CD4-positive, alpha-beta T cell treated with Interferon gamma for 1 hour (primary cell): ENCODE results near the gene C1QC.

ENCODE experiments used
- DNase-seq: peaks from one replicate; pipeline ENCODE4 v3.0.0-alpha.2; 2020

The C1QC gene

DNA sequence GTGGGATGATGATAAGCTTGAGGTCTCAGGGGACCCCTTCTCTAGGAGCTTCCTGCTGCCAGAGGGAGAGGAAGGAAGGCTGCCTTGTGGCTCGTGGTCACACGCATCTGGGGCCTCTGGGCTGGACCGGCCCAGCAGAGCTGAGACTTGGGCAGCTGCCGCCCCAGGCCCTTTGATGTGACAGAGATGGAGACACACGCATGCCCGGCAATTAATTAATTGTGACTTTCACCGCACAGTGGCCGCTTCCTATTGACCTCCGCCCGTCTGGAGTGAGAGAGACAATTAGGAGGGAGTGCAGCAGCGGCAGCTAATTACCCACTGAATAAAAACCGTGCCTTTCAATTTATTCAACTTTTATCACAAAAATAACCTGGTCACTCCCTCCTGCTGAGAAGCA is 23.6 kb upstream of the C1QC start:
- DNase-seq, result no peak

DNA sequence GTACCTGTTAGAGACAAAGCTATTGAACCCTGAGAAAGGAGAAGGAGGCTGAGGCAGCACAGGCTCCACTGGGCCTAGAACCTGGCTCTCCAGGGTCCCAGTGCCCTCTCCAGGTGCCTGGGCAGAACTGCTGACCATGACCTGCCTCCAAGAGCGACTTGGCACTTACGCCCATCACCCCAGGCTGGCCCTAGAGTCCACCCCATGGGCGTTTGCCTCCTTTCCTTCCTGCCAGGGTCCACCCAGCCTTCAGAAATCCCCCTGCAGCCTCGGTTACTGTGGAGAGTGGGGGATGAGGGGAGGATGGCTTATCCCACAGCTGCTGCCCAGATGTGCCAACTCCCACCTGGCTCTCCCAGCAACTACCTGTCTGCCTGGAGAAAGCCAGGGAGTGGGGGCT is 21.7 kb upstream of the C1QC start:
- DNase-seq, result no peak

DNA sequence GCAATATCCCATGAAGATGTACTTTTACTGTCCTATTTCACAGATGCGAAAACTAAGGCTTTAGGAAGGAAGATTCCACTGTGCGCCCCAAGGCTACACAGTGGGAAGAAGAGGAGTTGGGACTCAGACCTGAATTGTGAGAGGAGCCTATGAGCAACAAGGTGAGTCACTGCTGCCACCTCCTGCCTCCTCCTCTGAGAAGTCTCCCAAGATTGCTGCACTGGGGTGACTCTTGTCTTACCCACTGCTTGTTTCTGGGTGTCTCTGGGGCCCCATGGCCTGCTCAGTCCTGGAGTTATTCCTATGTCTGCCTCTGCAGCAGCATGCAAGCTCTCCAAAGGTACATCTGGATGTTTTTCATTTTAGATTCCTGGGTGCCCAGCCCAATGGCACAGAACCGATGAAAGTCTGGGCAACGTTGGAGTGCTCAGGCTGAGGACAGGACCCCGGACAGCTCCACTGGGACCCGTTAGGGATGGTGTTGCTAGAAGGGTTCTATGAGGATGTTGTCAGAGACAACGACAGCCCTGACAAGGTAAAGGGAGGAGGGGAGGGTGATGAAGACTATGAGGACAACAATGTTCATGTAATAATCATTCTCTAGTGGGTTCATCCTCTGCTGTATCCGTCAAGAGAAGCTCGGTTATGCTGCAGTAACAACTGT is 18.0 kb upstream of the C1QC start:
- no peak for DNase-seq

DNA sequence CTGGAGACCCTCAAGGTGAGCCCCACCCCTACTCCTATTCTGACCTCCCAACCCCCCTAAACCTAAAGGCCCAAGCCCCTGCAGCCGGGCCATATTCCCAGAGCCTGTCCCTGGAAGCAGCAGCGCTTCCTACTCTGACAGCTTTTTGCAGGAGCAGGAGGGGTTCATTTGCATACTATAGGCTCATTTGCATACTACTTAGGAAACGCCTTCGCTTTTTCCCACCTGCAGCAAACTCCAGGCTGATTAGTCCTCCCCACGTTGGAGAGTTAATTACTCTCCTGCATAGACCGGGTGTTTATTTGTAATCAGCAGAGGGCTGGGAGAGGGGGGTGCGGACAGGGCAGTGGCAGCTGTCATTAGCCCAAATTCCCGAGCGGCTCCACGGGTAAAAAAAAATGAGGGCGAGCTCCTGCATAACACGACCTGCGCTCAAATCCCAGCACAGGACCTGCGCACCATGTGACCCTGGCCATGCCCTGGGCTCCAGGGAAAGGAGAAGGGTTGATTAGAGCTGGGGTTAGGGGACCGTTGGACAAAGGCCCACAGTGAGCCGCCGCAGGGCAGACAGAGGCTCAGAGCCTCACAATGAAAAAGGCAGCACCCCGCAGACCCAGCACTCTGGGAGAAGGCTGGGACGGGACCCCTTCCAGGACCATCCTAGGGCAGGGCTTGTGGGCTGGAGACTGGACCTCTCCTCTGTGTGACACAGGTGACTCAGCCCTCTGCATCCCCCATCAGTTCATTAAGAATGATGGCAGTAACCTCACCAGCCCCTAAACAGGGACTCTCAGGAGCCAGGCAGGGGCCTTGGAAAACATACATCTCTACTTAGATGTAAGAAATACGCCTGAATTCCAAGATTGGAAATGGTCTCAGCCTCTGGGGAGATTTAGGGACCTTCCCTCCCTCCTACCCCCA is 16.9 kb upstream of the C1QC start:
- DNase-seq, result no peak

DNA sequence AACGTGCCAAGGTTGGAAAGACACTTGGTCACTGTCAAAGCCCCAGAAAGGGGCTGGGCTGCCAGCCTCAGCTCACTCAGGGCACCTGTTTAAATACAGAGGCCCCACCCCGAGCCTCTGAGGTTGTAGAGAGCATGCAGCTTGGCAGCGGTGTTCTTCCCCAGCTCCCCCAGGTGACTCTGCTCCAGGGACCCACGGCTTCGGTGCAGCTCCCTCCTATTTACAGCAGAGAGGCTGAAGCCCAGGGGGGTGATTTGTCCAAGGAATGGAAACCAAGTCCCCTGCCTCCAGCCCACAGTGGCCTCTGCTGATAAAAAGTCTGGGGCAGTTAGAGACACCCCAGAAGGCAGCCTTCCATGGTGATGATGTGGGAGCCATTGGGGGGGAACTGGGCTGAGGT is 16.1 kb upstream of the C1QC start:
- no peak for DNase-seq

DNA sequence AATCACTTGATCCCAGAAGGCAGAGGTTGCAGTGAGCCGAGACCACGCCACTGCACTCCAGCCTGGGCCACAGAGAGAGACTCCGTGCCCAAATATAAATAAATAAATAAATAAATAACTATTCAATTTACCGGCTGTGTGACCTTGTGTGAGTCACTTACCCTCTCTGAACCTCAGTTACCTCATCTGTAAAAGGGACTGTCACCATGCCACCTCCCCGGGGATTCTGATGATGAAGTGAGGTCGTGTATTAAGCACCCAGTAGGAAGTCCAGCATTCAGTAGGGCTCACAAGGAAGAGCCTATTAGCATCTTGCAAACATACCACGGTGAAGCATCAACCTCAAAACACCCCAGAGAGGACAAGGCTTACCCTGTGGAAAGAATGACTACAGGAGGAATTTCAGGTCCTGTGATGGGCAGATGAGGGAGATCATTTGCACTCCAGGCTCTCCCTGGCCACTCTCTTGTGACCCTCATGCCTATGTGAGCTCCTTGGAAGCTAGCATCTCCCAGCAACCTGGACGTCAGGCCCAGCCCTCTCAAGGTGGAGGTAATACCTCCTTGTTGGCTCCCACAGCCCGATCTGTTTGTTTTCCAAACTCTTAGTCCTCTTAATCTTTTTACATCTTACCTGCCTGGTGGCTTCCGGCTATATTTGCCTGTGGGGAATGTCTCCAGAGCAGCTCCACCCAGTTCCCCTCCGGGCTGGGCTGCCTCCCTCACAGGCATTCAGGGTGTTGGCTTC is 14.6 kb upstream of the C1QC start:
- no peak for DNase-seq

DNA sequence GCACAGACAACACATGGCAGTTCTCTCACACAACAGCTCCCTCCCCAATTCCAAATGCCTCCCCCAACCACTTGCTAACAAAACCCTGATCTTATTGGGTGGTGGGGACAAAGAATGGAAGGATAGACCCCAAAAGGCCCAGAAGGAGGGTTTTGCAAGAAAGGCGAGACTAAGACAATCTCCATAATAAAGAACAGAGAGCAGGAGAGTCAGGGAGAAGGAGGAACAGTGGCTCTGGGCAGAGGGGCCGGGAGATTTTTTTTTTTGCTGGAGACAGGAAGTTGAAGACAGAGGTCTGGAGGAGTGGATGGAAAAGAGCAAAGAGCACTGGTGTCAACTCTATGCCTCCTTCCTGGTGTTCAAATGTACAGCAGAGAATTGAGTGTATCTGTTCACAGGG is 13.5 kb upstream of the C1QC start:
- no peak for DNase-seq

DNA sequence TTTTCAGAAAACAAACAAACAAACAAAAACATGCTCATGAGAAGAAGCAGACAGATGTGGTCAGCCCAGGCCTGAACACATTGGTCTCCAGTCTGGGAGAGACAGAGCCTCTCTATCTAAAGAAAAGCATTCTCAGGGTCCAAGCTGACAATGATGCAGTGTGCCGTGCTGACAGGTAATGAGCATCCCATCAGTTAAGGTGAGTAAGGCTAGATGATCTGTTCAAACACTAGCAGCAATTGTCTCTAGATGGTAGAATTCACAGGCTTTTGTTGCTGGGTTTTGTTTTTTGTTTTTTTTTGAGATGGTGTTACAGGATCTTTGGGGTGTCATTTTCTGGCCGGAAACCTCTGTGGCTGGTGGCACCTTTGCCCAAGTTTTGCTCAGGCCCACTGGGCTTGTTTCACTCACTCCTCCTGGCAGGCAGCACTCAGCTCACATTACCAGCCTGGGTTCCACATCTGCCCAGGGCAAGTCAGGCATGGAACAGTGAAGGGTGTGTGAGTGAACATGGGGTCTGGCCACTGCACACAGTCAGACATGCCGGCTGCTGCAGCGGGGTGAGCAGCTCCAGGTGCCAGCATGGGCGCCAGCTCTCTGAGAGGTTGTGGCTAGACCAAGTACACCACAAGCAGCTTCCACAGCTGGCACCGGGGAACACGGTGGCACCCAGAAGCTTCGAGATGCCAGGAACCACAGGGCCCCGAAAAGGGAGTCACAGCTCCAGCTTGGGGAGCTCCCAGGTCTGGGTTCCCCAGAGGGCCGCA is 9.6 kb upstream of the C1QC start:
- no peak for DNase-seq

DNA sequence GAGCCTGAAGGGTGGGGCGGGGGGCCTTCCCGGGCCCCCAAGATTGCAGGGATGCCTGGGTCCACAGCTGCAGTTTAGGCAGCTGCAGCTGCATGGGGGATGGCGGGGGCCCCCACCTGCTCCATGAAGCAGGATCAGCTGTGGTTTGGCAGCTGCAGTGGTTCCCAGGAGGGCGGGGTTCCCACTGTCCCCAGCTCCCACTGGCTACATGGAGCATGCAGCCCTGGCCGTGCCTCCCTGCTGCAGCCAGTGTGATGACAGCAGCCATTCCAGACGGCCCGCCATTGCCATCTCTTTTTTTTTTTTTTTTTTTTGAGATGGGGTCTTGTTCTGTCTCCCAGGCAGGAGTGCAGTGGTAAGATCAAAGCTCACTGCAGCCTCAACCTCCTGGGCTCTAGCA is 8.0 kb upstream of the C1QC start:
- no peak for DNase-seq

DNA sequence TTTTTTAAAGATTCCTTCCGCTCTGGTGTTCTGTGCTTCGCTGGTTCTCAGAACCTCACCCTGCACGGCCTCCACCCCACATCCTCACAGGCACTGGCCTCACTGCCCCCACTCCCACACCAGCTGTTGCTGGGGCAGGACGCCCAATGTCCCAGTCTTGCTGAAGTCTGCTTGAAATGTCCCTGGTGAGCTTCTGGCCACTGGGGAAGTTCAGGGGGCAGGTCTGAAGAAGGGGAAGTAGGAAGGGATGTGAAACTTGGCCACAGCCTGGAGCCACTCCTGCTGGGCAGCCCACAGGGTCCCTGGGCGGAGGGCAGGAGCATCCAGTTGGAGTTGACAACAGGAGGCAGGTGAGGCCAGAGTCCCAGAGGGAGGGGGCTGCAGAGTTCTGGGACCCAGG is 7.1 kb upstream of the C1QC start, which contains the start of gene C1QA:
C1QA (plus strand) TSS at position 276 of the 400 bp plus-strand sequence. CDS start 989 bp downstream, outside the sequence.
- DNase-seq, result no peak

DNA sequence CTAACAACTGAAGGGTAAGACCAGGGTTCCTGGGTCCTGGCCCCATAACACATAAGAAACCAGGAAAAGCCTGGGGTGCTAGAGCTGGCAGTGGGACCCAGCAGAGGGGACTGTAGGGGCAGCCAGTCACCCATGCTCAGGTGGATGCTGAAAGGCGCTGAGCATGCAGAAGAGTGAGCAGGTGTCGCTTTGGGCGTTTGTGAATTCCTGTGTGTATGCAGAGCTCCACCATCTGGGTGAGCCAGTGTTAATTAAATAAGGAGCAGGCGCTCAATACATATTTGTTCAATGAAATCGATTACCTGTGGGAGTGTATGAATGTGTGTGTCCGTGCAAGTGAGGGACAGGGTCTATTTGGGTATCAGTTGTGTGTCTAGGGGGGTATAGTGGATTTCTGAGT is 6.5 kb upstream of the C1QC start:
- DNase-seq, result no peak

DNA sequence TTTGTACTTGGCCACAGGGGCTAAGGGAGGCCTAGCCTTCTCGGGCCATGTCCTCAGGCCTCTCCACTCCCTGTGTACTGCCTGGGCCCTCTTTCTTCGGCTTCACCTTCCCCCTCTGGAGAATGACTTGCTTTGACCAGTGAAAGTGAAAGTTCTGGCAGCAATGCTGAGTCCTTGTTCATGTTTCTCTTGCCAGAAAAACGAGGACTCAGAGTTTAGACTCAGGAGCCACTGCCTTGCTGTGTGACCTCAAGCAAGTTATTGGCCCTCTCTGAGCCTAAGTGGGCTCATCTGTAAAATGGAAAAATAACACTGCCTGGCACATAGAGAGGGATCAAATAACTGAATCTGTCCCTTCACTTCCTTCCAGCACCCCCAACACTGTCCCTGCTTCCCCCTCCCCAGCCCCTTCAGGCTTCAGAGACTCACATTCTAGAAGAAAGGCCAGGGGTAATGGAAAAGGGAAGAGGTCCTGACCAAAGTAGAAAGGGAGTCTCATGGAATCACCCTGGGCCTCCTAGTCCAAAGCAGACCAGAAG is 5.5 kb upstream of the C1QC start:
- DNase-seq, result no peak

DNA sequence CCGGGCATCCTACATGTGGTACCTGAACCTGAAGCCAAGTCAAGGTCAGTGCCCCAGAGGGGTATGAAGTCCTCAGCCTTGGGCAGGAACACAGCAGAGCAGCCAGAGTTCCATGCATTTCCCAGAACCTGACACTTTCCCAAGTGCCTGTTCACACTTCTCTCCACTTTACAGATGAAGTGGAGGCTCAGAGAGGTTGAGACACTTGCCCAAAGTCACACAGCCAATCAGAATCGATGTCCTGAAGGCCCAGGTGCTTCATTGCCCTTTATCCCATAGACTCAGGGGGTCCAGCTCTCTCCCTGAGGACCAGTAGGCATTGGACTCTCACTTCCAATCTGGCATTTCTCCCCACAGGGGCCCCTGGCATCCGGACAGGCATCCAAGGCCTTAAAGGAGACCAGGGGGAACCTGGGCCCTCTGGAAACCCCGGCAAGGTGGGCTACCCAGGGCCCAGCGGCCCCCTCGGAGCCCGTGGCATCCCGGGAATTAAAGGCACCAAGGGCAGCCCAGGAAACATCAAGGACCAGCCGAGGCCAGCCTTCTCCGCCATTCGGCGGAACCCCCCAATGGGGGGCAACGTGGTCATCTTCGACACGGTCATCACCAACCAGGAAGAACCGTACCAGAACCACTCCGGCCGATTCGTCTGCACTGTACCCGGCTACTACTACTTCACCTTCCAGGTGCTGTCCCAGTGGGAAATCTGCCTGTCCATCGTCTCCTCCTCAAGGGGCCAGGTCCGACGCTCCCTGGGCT is 4.8 kb upstream of the C1QC start:
- DNase-seq, result no peak

DNA sequence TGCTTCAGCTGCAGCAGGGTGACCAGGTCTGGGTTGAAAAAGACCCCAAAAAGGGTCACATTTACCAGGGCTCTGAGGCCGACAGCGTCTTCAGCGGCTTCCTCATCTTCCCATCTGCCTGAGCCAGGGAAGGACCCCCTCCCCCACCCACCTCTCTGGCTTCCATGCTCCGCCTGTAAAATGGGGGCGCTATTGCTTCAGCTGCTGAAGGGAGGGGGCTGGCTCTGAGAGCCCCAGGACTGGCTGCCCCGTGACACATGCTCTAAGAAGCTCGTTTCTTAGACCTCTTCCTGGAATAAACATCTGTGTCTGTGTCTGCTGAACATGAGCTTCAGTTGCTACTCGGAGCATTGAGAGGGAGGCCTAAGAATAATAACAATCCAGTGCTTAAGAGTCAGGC is 4.1 kb upstream of the C1QC start:
- no peak for DNase-seq

DNA sequence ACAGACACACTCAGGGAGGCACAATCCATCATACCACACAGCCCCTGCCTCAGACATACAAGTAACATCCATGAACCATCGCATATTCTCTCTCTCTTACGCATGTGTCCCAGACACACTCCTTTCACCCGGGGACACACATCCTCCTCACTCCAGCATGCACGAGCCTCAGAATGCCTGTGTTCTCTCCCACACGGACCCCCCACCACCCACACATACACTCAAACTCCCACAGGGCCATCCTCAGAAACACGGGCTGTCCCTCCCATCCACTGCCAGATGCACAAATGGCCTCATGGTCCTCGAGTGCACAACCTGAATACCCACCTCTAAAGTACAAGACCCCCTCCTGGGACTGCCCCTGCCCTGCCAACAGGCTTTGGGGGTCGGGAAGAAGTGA is 2.2 kb upstream of the C1QC start:
- DNase-seq, result no peak

DNA sequence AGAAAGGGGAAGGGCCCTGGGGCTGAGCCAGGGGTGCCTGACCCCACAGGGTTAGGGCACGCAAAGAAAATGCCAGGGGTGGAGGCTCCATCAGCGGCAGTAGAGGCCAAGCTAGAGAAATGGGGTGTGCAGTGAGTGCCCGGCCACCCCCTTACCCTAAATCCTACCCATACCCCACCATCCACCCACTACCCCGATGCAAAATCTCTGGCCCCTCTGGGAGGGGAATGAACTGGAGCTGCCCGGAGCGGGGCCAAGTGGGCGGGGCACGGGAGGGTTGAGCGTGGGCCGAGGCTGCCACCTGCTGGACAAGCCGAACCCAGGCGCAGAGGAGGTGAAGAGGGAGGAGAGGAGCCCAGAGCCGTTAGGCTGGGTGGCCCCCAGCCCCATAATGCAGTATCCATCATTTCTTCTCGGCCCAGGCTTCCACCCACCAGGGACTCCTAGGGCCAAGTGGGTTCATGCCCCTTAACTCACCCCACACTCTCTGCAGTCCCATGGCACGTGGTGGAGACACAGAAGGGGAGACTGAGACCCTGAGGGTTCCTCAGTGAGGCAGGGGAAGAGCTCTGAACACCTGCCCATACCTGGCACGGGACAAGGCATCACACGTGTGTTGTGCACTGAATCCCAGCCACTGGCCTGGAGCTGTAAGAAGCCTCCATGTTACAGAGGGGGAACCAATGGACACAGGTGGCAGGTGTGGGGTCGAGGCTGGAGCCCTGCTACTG is 1.4 kb upstream of the C1QC start:
- DNase-seq, result peak; percentile 51

DNA sequence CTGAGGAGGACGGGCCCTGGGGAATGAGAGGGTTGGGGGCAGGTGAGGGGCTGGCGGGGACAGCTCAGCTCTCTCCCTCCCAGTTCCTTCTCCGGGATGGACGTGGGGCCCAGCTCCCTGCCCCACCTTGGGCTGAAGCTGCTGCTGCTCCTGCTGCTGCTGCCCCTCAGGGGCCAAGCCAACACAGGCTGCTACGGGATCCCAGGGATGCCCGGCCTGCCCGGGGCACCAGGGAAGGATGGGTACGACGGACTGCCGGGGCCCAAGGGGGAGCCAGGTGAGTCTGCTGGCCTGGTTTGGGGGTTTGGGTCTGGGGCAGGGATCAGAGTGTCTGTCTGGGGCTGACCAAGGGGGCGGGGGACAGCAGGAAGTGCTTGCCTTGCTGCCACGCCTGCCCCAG is 495 bp downstream of the C1QC start:
- DNase-seq, result no peak

DNA sequence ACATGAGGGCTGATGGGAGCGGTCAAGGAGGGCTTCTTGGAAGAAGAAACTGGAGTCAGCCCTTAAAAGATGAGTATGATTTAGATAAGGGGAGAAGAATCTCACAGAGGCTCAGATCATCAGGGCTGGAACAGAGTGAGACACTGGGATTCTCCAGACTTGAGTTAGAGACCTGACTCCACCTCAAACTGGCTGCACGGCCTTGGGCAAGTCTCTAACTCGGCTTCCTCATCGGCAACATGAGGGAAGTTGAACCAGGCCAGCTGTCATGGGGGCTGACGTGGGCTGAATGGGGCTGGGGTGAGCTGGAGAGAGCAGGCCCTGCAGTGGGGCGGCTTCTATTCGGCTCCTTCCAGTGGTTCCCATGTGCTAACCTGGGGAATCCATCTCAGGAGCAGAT is 2.5 kb downstream of the C1QC start:
- DNase-seq, result no peak

DNA sequence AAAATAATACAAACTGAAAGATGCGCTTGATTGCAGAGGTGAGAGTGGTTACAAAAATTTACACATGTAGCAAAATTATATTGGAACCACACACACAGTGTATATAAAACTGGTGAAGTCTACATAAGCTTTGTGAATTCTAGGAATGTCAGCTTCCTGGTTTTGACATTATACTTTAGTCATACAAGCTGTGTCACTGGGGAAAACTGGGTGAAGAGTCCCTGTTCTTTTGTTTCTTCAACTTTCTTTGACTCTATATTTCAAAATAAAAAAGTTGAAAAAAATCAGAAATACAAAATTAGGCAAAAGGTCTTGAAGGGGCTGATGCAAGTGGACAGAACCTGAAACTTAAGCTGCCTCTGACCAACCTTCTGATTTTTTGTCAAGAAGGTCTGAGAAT is 3.0 kb downstream of the C1QC start:
- no peak for DNase-seq

DNA sequence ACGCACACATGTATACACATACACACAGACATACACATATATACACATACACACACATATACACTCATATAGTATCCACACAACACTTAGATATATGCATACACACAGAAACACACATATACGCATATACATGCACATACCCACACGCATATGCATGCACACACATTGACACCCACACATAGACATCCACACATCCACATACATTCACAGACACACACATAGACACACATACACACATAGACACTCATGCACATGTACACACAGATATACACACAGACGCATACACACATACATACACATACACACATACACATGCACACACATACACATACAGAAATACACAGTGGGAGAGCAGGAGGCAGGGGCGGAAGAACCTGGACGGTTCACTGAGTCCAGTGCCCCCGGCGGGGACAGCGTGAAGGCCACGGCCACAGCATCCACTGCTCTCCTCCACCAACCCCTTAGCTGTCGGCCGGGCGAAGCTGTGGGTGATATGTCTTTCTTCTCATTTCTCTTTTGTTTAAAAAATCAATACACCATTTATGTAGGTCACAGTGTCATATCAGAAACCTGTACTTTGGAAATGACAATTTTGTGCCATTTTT is 6.8 kb downstream of the C1QC start:
- no peak for DNase-seq
